LoVo (cell line): ENCODE measurements around the gene TCF25.
"Not testable (repeated sequence)": the region's sequence is repeated elsewhere in the genome, so short reads cannot be mapped to it uniquely, and the experiment has no call there.

ENCODE experiments used
- DNase-seq: peaks from one replicate; pipeline ENCODE4 v3.0.0-alpha.2; 2016; ENCODE audit warnings: low spot score

Gene TCF25

DNA sequence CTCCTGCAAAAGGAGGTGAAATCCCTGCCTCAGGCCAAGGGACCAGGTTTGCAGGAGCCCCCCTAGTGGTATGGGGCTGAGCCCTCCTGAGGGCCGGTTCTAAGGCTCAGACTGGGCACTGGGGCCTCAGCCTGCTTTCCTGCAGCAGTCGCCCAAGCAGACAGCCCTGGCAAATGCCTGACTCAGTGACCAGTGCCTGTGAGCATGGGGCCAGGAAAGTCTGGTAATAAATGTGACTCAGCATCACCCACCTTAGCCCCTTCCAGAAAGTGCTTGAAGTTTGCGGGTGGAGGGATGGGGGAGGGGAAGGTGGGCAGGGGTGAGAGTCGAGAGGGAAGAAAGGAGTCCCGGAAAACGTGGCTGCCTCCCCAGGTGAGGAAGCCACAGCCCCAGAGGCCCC lies 47.3 kb downstream of the TCF25 start:
- DNase-seq = no peak

DNA sequence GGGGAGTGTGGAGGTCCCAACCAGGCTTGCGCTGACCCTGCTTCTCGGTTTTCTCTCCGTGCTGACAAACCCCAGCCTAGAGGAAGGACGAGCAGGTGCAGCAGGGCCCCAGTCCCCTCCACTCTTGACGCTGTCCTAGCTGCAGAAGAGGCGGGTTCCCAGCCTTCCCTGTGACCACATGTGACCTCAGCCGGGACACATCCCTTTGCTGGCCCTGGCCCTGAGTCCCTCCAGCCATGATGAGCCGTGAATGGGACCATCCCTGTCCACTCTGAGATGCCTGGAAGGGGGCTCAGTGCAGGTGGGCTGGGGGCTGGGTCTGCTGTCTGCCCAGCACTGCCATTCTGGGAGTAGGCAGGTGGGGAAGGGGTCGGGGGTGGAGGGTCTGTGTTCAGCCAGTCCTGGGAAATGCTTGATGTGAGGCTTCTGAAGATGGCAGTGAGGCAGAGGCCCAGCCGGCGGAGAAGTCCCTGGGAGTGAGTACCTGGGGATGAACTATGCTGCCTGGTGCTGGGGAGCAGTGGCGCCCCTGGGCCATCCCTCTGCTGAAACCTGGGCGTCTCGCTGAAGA lies 47.8 kb downstream of the TCF25 start:
- DNase-seq = no peak

DNA sequence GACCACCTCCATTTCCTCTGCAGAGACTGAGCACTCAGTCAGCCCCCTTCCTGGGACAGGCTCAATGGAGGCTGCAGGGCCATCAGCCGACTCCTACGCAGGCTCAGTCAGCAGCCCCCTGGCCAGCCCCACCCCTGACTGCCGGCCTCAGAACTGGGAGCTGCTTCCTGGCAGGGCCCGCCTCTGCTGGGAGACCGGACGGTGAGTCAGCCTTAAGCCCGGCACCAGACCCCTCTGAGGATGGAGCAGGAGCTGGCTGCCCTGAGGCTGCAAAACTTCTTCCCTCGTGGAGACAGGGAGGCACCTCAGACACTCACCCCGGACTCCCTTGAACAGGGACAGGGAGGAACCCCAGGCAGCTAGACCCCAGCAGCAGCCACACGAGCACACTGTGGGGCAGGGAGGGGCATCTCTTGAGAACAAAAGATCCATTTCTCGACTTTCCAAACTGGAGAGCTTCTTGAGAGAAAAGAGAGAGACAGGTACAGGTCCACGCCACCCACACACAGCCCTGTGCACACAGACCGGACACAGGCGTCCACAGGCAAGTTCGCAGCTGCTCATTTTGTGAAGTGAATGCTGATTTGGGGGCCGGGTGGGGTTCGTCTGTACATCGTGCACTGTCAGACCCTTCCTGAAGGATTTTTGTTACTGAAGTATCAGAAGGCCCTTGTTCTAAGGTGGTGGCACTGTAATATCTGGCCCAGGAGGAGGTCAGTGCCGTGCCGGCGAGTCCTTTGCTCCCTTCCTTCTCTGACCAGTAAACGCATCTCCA lies 48.5 kb downstream of the TCF25 start:
- DNase-seq = peak; percentile 47

DNA sequence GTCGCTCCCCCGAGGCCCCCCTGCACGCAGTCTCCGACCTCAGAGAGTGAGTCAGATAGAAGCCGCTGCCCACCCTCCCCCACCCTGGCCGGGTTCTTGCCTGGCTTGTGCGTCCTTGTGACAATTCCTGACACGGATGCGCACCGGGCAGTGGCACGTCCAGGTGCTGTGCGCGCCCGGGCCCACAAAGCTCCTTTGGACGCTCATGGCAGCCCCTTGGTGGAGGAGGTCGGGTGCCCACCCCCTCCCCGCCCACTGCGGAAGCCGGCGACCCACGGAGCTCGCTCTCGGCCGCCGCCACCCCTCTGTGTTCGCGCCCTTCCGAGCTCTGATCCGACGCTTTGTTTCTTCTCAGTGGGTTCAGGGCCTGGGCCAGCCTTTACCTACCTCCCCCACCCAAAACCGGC lies 49.1 kb downstream of the TCF25 start:
- DNase-seq = peak; percentile 24

DNA sequence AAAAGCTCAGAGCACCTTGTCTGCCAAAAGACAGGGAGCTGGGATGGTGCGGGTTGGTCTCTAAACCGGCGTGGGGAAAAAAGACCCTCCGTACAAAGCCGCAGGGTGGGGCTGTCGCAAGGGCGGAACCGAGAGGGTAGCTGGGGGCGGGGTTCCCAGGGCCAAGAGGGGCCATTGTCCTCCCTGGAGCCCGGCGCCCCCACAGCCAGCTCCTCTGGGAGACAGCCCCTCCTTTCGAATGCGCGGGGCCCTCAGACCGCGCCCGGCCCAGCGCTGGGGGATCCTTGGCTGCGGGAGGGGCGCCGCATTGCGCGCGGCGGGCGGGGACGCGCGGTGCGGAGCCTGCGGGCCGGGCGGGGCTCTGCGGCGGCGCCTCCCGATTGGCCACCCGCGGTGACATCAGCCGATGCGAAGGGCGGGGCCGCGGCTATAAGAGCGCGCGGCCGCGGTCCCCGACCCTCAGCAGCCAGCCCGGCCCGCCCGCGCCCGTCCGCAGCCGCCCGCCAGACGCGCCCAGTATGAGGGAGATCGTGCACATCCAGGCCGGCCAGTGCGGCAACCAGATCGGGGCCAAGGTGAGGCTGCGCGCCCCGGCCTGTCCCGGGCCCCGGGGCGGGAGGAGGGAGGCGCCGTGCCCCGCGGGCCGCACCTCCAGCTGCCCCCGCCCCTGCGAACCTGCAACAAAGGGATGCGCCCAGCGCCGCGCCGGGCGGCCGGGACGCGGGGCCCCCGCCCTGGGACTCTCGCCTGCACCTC lies 49.7 kb downstream of the TCF25 start, which contains the start of gene TUBB3:
TUBB3 (plus strand) TSS at position 459 of the 756 bp plus-strand sequence; CDS start at position 519, 60 bp downstream.
- peak; percentile 81 for DNase-seq

DNA sequence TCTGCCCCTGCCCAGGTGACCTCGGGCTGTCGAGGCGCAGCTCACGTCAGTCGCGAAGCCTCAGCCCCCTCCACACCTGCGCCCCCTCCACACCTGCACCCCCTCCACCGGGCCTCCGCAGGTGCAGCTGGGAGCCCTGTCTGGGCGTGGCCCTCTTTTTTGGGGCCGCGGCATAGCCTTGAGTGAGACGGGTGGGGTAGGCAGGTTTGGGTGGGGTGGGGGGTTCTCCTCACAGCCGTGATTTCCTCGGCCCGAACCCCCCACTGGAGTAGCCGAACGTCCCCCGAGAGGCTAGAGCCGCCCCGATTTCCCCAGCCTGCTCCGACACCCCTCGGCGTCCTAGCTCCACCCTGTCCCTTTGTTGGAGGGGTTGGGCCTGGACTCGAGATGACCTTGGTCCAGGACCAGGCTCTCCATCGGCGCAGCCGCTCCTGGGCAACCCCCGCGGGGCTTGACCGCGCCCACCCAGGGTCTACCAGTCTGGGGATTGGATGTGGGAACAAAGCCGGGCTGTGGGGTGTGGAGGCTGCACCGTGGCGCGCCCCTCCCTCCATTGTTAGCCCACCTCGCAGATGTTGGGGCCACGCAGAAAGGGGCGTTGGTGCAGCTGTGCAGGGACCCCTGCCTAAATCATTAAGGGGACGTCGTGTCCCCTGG lies 50.4 kb downstream of the TCF25 start:
- DNase-seq = no peak

DNA sequence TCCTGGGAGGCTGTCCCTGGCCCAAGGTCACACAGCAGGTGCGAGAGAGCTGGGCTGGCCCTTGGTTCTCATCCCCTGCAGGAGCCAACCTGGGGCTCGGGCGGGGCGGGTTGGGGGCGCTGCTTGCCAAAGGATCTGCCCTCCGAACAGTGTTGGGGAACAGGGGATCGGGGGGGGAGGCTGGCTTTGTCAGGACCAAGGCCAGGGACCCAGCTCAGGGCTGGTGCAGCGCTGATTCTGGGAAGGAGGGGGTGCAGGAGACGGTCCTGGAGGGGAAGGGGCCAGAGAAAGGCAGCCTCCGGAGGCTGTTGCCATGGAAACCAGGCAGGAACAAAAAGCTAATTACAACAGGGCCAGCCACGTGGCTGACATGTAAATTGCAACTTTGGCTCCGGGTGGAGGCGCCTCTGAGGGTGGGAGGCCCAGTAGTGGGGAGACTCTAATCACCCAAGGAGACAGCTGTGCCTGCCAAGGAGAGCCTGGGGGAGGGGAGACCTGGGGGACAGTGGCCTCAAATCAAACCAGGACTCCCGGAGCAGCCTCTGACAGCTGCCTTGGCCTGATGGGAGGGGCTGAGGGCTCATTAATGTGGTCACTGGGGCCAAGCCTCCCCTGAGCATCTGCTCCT lies 51.0 kb downstream of the TCF25 start:
- no peak for DNase-seq

DNA sequence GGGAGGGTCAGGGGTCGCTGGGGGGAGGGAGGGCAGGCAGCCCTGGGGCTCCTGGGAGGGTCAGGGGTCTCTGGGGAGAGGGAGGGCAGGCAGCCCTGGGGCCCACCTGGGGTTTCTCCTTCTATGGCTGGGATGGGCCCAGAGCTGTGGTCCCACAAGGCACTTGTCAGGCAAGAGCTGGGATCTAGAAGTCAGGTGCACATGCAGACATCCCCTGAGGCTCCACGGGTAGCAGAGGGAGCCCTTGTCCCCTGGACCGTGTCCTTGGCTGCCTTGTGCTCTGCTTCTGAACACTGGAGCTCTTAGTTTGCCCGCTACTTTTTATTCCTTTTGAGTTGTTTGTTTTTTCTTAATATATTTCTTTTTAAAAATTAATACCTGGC lies 51.5 kb downstream of the TCF25 start:
- DNase-seq = no peak

DNA sequence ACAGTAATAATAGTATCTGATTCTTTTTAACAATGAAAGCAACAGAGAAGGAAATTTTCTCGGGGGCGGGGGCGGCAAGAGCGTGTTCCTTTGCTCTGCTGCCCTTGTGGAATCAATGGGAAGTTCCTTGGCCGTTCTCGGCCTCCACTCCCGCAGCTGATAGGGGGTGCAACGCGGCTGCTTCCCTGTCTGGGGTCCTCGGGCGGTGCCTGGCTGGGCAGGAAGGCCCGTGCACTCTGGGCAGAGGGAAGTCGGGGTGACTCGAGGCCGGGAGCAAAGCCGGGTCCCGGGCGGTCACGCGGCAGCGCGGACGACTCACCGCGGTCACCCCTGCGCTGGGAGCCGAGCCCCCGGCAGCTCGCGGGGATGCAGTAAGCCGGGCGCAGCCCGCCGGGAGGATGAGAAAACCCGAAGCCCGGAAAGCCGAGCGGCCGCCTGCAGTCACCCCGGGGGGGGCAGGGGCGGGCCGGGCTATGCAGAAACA lies 52.2 kb downstream of the TCF25 start:
- no peak for DNase-seq

DNA sequence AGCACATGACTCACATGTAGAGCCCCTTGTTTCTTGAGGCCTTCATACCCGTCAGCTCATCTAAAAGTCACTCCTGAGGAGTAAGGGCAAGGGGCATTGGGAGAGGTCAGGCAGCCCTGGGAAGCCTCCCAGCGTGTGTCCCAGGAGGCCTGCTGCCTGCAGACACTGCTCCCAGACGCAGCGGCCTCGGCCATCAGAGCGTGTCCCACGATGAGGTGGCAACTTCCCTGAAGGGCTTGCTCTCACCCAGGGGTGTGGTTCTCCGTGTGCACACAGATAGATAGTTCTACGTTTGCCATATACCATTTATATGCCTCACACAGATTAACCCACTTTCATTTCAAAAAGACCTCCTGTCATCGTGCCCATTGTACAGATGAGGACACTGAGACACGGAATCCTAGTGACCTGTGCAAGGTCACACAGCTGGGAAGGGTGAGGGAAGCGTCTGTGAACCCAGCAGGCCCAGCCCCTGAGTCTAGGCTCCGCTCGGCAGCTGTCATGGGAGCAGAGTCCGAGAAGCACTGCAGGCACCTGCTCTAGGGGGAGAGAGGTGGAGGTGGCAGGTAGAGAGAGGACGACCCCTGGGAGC lies 58.0 kb downstream of the TCF25 start:
- DNase-seq = no peak

DNA sequence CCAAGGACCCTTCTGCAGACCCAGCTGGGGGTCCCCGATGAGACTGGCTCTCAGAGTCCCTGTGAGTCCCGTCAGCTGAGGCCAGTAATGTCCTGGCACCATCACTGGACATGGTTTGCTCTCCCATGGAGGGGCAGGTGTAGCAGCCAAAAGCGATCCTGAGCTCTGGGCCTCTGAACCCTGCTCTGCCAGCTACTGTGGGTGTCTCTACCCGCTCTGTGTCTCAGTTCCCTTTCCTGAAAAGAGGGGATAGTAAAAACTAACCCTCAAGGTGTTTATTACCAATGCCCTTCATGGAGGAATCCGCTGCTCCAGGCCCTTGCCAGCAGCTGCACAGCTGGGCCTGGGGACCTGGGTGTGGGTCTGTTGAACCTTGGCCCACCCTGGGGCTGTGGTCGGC lies 58.6 kb downstream of the TCF25 start:
- no peak for DNase-seq

DNA sequence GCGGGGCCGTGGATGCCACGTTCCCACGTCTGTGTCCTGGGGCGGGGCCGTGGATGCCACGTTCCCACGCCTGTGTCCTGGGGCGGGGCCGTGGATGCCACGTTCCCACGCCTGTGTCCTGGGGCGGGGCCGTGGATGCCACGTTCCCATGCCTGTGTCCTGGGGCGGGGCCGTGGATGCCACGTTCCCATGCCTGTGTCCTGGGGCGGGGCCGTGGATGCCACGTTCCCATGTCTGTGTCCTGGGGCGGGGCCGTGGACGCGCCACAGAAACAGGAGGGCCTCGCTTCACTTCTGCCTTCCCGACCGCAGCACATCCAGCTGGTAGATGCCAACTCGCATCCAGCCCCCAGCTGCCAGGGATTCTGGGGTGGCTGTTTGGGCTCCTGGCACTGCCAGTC lies 60.6 kb downstream of the TCF25 start:
- DNase-seq = not testable (repeated sequence)

DNA sequence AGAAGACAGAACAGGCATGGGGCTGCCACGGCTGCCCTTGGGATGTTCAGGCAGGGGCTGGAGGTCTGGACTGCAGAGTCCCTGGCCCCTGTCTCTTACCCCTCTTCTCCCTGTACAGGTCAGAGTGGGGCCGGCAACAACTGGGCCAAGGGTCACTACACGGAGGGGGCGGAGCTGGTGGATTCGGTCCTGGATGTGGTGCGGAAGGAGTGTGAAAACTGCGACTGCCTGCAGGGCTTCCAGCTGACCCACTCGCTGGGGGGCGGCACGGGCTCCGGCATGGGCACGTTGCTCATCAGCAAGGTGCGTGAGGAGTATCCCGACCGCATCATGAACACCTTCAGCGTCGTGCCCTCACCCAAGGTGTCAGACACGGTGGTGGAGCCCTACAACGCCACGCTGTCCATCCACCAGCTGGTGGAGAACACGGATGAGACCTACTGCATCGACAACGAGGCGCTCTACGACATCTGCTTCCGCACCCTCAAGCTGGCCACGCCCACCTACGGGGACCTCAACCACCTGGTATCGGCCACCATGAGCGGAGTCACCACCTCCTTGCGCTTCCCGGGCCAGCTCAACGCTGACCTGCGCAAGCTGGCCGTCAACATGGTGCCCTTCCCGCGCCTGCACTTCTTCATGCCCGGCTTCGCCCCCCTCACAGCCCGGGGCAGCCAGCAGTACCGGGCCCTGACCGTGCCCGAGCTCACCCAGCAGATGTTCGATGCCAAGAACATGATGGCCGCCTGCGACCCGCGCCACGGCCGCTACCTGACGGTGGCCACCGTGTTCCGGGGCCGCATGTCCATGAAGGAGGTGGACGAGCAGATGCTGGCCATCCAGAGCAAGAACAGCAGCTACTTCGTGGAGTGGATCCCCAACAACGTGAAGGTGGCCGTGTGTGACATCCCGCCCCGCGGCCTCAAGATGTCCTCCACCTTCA lies 61.5 kb downstream of the TCF25 start:
- DNase-seq = no peak

DNA sequence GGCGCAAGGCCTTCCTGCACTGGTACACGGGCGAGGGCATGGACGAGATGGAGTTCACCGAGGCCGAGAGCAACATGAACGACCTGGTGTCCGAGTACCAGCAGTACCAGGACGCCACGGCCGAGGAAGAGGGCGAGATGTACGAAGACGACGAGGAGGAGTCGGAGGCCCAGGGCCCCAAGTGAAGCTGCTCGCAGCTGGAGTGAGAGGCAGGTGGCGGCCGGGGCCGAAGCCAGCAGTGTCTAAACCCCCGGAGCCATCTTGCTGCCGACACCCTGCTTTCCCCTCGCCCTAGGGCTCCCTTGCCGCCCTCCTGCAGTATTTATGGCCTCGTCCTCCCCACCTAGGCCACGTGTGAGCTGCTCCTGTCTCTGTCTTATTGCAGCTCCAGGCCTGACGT lies 62.2 kb downstream of the TCF25 start:
- not testable (repeated sequence) for DNase-seq

DNA sequence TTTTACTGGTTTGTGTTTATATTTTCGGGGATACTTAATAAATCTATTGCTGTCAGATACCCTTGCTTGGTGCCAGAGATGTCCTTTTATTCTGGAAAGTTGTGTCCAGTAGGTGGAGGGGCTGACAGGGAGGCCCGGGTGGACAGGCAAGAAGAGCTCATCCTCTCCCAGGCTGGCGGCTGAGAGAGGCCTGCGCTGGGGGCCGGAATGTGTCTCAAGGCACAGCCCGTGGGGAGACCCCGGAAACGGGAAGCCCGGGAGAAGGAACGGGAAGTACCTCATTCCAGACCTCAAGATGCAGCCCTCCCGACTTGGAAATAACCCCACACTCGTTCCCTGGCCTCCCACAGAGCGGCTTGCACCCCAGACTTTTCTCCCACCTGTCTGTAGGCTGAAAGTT lies 62.6 kb downstream of the TCF25 start:
- DNase-seq = no peak

DNA sequence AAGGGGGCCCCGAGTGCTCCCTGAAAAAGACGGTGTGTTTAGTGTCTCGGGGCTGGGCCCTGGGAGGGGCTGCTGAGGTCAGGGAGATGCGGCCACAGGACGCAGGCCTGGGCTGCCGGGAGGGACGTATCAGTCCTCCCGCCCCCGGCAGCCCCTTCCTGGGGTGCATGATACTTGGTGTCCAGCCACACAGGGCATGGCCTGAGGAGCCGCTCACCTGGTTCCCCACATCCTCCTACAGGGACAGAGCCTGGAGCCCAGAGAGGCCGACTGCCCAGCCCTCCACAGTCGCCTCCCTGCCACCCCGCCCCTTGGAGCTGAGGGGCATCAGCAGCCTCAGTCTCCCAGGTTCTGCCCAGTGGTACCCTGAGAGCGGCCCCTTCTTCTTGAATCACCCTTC lies 63.1 kb downstream of the TCF25 start:
- no peak for DNase-seq

DNA sequence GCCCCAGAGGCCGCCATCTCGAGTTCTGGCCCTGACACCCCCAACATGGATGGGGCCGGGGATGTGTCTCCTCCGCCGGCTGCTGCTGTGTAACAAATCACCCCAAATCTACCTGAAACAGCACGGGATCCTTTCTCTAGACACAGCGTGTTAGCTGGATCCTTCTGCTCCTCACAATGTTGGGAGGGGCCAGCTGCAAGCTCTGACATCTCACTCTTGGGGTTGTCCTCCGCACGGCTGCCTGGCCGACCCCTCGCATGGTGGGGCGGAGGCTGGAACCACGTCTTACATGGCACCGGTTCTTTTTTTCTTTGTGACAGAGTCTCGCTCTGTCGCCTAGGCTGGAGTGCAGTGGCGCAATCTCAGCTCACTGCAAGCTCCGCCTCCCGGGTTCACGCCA lies 63.6 kb downstream of the TCF25 start:
- no peak for DNase-seq

DNA sequence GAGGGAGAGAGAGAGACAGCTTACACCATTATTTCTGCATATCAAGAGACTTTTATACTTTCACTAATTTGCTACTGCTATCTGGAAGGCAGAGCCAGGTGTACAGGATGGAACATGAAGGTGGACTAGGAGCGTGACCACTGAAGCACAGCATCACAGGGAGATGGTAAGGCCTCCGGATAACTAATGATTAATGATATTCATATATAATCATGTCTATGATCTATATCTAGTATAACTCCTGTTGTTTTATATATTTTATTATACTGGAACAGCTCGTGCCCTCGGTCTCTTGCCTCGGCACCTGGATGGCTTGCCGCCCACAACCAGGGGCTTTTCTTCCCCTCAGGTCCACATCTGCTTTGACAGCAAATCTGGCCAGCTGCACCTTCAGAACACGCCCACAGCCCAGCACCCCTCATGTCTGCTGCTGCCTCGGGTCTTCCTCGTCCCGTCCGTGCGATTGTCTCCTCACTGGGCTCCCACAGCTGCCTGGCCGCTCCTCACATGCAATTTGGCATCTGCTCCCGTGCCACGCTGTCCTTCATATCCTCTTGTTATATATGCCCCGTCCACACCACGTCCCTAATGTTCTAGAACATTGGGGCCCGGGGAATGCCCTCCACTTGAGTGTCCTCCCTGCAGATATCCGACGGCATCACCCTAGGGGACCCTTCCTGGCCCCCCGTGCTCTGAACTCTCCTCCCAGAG lies 64.9 kb downstream of the TCF25 start:
- DNase-seq = no peak

DNA sequence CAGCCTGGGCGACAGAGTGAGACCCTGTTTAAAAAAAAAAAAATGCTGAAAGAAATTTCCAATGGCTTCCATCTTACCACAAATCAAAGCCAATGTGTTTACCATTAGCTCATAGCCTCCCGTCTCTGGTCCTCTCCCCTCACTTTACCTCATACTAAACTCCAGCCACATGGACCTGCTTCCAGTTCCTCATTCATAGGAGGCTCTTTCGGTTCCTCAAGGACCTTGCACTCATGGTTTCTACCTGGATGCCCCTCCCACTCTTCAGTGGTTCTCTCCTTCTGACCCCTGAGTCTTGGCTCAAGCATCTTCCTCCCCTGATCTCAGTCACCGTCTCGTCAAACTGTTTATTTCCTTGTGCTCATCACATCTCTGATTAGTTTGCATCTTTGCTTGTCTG lies 71.4 kb downstream of the TCF25 start:
- no peak for DNase-seq

DNA sequence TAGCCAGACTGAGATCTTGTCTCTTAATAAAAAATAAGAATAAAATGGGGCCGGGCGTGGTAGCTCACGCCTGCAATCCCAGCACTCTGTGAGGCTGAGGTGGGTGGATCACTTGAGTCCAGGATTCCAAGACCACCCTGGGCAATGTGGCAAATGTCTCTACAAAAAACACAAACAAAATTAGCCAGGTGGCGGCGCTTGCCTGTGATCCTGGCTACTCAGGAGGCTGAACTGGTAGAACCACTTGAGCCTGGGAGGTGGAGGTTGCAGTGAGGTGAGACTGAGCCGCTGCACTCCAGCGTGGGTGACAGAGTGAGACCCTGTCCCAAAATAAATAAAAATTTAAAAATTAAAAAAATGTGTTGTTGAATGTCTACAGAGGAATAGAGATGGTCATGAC lies 72.3 kb downstream of the TCF25 start:
- DNase-seq = no peak
